Activated T-cell treated with anti-CD3 and anti-CD28 coated beads for 1 hour (primary cell): ENCODE results near the gene FSCN2.
A peak's percentile ranks its signal among the peaks of the same experiment; 100 is the strongest.

Source experiments
- DNase-seq: peaks from one replicate; pipeline ENCODE4 v3.0.0-alpha.2; 2020; ENCODE audit warnings: low read depth

FSCN2 gene

GRCh38 chr17:81542431-81543338 lies 14.5 kb downstream of the FSCN2 start:
- no peak for DNase-seq

DNA sequence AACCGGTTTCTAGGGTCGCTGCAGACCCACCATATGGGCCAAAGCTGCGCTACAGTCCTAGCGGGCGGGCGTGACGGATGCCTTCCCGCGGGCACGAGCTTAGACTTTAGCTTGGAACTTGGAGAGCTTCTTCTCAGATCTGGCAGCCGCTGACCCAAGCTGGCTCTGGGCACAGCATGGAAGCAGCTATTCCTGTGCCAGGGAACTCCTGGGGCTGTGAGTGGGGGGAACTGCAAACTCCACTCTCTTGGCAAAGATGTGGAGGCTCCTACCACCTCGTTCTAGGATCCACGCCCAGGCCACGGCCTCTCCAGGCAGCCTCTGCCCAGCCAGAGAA lies 15.1 kb downstream of the FSCN2 start:
- DNase-seq = no peak

DNA sequence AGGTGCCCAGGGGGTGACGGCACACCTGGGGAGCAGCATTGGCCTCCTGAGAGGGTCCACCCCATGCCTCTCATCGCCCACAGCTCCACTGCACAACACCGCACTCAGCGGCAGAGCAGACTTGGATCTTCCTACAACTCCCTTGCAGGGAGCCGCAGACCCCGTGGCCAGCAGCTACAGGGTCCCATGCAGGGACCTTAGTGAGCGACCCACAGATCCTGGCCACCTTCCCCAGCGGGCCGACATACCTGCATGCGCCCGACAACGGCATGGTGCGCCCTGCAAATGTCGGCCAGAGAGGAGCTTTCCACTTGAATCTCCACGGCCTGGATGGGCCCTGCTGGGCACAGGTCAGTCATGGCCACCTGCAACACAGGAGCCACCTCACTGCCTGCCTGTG lies 15.6 kb downstream of the FSCN2 start:
- no peak for DNase-seq

GRCh38 chr17:81544281-81544974 lies 16.3 kb downstream of the FSCN2 start:
- no peak for DNase-seq

GRCh38 chr17:81545160-81545949 lies 17.2 kb downstream of the FSCN2 start:
- DNase-seq = no peak

- no peak for DNase-seq
These were observed 18.9 kb downstream of the FSCN2 start for GRCh38 chr17:81546906-81547613.

GRCh38 chr17:81547614-81547982 lies 19.4 kb downstream of the FSCN2 start:
- DNase-seq = no peak

DNA sequence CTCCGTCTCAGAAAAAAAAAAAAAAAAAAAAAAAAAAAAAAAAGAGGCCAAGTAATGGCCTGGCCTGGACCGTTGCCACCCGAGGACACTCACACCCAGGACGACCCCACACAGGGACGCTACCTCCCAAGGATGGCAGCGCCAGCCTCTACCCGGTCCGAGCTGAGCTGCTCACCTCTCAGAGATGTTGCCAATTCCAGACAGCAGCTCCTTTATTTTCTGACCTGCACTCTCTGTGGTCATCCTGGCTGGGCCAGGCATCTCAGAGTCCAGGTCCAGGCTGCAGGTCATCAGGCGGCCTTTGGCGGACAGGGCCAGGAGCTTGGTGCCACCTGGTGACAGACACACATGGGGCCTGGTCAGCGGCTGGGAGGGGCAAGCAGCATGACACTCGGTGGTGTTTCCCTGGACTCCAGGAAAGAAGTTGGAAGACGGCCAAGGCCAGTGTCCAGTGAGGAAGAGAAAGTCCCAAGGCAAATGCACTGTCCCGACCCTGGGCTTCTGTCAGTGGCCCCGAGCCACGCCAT lies 20.9 kb downstream of the FSCN2 start:
- no peak for DNase-seq

DNA sequence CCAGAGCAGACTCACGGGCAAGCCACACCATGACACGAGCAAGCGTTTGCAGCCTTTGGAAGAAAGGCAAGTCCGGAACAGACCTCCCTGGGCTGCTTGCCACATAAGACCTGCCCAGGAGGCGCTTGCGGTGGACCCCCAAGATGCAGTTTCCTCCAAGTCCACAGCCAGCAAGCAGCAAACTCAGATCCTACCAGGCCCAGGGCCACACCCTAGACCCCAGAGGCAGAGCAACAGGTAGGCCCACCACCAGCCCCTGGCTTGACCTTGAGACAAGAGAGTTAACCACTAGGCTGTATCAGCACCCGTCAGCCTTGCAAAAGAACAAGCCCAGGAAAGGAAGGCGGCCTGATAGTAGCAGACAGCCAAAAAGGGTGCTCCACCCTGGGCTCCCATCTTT lies 21.6 kb downstream of the FSCN2 start:
- no peak for DNase-seq

DNA sequence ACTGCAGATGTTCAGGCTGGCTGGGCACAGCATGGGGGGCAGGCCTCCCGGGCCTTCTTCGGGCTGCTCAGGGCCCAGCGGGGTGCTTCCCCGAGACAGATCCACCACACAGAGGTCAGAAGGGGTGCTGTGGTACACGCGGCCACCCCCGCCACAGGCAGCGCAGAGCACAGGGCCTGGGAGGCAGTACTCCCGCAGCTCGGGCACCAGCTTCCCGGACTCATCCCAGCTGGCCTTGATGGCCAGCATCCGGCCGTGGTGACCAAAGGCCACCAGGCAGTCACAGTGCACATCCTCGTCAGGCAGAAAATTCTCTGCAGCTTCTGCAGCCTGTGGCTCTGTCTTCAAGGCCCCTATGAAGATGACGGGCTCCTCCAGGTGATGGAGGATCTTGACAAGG lies 22.1 kb downstream of the FSCN2 start:
- DNase-seq = no peak

GRCh38 chr17:81550830-81551457 lies 22.8 kb downstream of the FSCN2 start:
- DNase-seq = no peak

- no peak for DNase-seq
These were observed 23.5 kb downstream of the FSCN2 start for GRCh38 chr17:81551458-81552243.

GRCh38 chr17:81552244-81553017 lies 24.3 kb downstream of the FSCN2 start, which contains the start of gene FAAP100:
TSS of gene FAAP100 (minus strand) at chr17:81552353. CDS start at chr17:81552330, 23 bp downstream.
- peak; percentile 67 for DNase-seq

GRCh38 chr17:81553018-81553615 lies 24.9 kb downstream of the FSCN2 start:
- DNase-seq = peak; percentile 64

DNA sequence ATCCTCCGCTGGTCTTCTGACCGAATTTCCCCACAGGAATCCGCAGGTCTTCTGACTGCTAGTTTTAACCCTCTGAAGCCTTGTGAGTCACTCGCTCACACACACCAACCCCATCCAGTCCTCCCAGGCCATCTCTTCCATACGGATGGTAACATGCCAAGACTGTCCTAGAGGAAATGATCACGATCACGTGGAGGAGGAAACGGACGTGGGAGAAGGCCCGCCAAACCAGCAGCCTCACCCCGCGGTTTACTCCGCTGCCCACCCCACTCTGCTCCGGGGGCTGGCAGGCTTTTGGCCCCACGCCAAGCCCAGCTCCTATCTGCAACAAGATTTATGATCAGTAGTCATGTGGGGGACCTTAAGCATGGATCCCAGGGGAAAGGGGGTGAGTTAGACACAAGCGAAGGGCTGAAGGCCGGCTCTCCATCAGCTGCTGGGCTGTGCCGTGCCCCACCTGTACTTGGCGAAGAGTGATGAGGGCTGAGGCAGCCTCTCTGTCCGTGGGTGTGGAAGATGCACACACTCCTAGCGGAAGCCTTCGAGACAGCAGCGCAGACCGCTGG lies 25.5 kb downstream of the FSCN2 start:
- DNase-seq = no peak

GRCh38 chr17:81556175-81556691 lies 28.1 kb downstream of the FSCN2 start:
- no peak for DNase-seq

DNA sequence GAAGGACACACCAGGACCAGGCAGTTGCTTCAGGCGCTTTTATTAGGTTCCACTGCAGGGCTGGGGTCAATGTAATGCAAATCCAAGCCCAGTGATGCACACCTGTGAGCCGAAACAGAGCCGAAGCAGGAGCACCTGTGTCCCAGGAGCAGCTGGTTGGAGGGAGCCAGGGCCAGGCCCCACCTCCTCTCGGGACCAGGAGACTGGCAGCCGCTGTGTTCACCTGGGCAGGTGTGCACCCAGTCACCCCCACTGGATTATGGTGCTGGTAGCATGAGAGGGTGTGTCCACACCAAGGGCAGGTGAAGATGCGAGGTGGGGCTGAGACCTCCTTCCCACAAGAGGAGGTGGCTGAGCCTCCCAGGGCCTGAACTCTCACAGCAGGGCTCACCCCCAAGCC lies 28.7 kb downstream of the FSCN2 start:
- no peak for DNase-seq

DNA sequence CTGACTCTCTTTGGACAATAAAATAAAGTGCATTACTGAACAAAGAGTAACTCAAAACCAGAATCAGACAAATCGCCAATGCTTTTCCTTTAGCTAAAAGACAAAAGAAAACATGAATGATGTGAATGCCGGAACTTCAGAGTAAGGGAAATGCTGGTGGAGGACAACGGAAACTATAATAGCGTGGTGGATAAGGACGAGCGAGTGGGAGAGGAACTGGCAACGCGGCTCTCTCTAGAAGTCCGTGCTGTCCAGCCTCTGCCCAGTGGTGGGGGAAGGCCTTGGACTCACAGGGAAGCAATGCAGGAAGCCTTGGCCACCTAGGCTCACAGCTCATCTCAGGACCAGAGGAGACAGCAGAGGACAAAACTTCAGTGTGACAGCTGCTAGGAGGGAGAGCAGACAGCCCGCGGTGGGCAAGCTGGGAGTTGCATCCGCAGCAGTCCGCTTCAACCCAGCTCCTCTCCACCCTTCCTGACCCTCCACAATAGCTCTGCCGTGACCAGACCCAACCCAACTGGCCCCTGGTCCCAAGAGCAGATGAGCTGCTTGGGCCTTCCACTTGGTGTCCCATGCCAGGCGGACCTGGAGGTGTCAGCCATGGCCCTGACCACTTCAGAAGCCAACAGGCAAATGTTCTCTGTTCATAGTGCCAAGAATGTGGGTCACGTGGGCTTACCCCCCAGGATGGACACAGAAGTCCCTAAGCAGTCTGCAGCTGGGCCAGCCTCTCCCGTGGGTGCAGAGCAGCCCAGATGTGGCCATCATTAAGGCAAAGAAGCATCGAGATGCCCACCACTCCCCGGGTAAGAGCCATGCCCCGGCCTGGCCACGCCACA lies 29.3 kb downstream of the FSCN2 start:
- no peak for DNase-seq
